ENCODE measurements around the gene TMEM179B. TPM values are rescaled to one million over a fixed set of nuclear protein-coding genes. Genes with fewer than 3 reads are reported as not detected.
A peak's percentile ranks its signal among the peaks of the same experiment; 100 is the strongest.
"Not testable (repeated sequence)": the region's sequence is repeated elsewhere in the genome, so short reads cannot be mapped to it uniquely, and the experiment has no call there.

Gene TMEM179B
- total RNA-seq, 2 donors from 2014 or later: 42.5 to 44.8 TPM

DNA sequence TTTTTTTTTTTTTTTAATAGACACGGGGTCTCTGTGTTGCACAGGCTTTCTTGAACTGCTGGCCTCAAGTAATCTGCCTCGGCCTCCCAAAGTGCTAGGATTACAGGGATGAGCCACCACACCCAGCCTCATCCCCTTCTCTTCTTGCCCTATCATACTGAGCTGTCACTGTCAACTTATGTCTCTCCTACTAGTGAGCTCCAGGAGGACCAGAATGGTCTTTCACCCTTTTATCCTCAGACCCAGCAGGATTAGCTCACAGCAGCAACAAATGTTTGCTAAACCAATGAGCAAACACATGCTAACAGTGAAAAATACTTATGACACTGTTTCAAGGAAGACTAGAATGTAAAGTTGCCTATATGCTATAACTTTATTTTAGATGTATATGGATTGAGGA is 24.5 kb downstream of the TMEM179B start:
- no peaks in the 10 kb centered on the region for H3K27me3 ChIP-seq
- no peak for DNase-seq (ENCODE audit: low spot score)
- no peak overlapping the region for H3K4me3 ChIP-seq
- peaks cover 0 to 4% of the 10 kb centered on the region in 2 donors for H3K4me1 ChIP-seq
- H3K9me3 ChIP-seq: no peaks in the 10 kb centered on the region
- no peak overlapping the region for H3K27ac ChIP-seq
- TF ChIP-seq, protein P1, sequence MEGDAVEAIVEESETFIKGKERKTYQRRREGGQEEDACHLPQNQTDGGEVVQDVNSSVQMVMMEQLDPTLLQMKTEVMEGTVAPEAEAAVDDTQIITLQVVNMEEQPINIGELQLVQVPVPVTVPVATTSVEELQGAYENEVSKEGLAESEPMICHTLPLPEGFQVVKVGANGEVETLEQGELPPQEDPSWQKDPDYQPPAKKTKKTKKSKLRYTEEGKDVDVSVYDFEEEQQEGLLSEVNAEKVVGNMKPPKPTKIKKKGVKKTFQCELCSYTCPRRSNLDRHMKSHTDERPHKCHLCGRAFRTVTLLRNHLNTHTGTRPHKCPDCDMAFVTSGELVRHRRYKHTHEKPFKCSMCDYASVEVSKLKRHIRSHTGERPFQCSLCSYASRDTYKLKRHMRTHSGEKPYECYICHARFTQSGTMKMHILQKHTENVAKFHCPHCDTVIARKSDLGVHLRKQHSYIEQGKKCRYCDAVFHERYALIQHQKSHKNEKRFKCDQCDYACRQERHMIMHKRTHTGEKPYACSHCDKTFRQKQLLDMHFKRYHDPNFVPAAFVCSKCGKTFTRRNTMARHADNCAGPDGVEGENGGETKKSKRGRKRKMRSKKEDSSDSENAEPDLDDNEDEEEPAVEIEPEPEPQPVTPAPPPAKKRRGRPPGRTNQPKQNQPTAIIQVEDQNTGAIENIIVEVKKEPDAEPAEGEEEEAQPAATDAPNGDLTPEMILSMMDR (IDR thresholded peaks at IDR 0.05): no peak
- peaks cover 13% of the 10 kb centered on the region for H3K36me3 ChIP-seq

DNA sequence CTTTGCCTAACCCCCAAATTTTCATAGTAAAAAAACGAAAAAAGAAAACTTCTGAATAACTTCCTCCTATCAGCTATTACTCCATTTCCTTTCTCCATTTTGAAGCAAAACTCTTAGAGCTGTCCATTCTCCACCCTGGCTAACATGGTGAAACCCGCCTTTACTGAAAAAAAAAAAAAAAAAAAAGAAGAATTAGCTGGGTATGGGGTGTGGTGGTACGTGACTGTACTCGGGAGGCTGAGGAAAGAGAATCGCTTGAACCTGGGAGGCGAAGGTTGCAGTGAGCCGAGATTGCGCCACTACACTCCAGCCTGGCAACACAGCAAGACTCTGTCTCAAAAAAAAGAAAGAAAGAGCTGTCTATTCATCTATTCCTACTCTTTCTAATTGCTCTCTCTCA is 29.4 kb downstream of the TMEM179B start:
- Histone ChIP-seq H3K4me1 (no peaks in the 10 kb centered on the region), H3K27me3 (no peaks in the 10 kb centered on the region), H3K36me3 (peaks cover 46% of the 10 kb centered on the region), H3K27ac (no peak overlapping the region), H3K9me3 (no peaks in the 10 kb centered on the region), H3K4me3 (no peak overlapping the region)
- no peak for DNase-seq (ENCODE audit: low spot score)
- TF ChIP-seq, protein P1 (IDR thresholded peaks at IDR 0.05): no peak

DNA sequence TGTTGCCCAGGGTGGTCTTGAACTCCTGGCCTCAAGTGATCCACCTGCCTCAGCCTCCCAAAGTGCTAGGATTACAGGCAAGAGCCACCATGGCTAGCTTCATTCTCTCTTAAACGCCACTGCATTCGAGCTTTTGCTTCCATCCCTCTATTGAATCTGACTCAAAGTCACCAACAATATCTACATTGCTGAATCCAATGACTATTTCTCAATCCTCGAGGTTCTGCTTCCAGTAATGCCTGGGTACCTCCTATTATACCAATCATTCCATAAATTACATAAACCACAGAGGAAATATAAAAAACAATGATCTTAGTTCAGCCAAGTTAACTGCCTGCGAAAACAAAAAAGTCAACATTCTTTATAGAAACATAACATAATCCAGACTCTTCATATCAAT is 29.9 kb downstream of the TMEM179B start:
- H3K27ac ChIP-seq: no peak overlapping the region
- TF ChIP-seq, protein P1 (IDR thresholded peaks at IDR 0.05): no peak
- H3K36me3 ChIP-seq: peaks cover 52% of the 10 kb centered on the region
- H3K4me1 ChIP-seq: no peaks in the 10 kb centered on the region
- H3K27me3 ChIP-seq: no peaks in the 10 kb centered on the region
- H3K9me3 ChIP-seq: no peaks in the 10 kb centered on the region
- H3K4me3 ChIP-seq: no peak overlapping the region
- no peak for DNase-seq (ENCODE audit: low spot score)

DNA sequence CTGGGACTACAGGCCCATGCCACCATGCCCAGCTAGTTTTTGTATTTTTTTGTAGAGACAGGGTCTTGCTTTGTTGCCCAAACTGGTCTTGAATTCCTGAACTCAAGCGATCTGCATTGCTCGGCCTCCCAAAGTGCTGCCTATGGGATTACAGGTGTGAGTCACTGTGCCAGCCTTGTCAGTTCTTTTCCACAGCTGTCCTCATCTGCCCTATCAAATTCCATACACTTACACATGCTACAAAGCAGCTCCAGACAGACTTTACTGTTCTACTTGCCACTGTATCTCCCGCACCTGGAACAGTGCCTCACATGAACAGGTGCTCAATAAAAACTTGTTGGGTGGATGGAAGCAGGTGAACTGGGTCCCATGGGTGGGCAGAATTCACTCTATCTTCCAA is 36.5 kb downstream of the TMEM179B start:
- TF ChIP-seq, protein P1 (IDR thresholded peaks at IDR 0.05): no peak

DNA sequence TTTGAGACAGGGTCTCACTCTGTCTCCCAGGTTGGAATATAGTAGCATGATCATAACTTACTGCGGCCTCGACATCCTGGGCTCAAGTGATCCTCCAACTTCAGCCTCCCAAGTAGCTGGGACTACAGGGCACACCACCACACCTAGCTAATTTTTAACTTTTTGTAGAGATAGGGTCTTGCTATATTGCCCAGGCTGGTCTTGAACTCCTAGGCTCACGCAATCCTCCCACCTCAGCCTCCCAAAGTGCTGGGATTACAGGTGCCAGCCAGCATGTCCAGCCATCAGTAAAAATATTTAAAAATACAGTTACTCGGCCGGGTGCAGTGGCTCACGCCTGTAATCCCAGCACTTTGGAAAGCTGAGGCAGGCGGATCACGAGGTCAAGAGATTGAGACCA is 40.9 kb downstream of the TMEM179B start:
- DNase-seq (ENCODE audit: low spot score); H3K4me3 ChIP-seq; H3K27ac ChIP-seq; H3K9me3 ChIP-seq; H3K27me3 ChIP-seq: not testable (repeated sequence)
- H3K36me3 ChIP-seq: peaks cover 48% of the 10 kb centered on the region
- peaks cover 0 to 29% of the 10 kb centered on the region in 2 donors for H3K4me1 ChIP-seq

More for the DNA sequence above, 36.5 kb downstream of the TMEM179B start:
- H3K27ac ChIP-seq: no peak overlapping the region
- peaks cover 86% of the 10 kb centered on the region for H3K36me3 ChIP-seq
- H3K27me3 ChIP-seq: no peaks in the 10 kb centered on the region
- no peak overlapping the region for H3K4me3 ChIP-seq
- H3K9me3 ChIP-seq: no peaks in the 10 kb centered on the region
- DNase-seq (ENCODE audit: low spot score): no peak
- H3K4me1 ChIP-seq: no peaks in the 10 kb centered on the region

DNA sequence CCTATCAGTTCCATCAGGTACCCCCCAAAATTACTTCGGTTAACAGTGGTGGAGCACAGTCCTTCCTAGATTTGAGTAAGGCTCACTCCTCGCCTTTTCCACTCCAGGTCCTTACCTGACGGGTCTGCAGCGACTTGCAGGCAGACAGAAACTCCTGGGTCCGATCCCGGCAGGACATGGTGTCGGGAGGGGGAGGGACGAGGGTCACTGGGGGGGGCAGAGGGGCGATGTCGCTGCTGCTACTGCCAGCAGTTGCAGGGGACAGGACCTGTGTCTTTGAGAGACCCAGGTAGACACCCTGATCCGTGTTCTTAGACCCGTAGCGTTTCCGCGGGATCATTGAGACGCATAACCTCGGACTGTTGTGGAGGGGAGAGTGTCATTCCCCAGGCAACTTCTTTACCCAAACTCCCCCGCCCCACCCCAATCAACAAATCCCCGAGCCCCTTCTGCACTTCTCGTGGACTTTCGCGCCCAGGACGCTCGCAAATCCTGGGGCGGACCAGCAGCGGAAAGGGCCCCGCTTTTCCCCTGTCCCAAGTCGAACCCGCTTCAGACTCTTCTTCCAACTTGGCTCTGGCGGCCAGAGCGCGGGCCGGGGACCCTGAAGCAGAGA is 43.8 kb downstream of the TMEM179B start:
- peaks cover 44% of the 10 kb centered on the region for H3K36me3 ChIP-seq

More for the DNA sequence above, 43.8 kb downstream of the TMEM179B start:
- no peak for DNase-seq (ENCODE audit: low spot score)
- peak overlapping the region; percentile 96 to 98 for H3K27ac ChIP-seq
- no peaks in the 10 kb centered on the region for H3K27me3 ChIP-seq
- peaks cover 0 to 40% of the 10 kb centered on the region in 2 donors for H3K4me1 ChIP-seq
- TF ChIP-seq, protein P1 (IDR thresholded peaks at IDR 0.05): no peak
- H3K4me3 ChIP-seq: peak overlapping the region; percentile 92 to 93
- no peaks in the 10 kb centered on the region for H3K9me3 ChIP-seq

Data from right atrium auricular region (tissue), 2 donors.